Smooth muscle cell (in vitro differentiated cells): ENCODE measurements around the gene GABRG3. TPM values are rescaled to one million over a fixed set of nuclear protein-coding genes. Genes with fewer than 3 reads are reported as not detected.

Experiments
- DNase-seq: peaks from one replicate; lab custom pipeline; 2025; ENCODE audit not compliant: unreplicated experiment; lab: John Stamatoyannopoulos, UW
- H2AFZ ChIP-seq: fragments of 200-600 bp; sonication (generic); 2 replicates; pipeline ENCODE4 v1.6.0; 2016; ENCODE audit warnings: antibody characterized with exemption, low read depth, mild to moderate bottlenecking
- H3F3A ChIP-seq: fragments of 200-600 bp; sonication (generic); 2 replicates; pipeline ENCODE4 v1.6.0; 2017; ENCODE audit warnings: antibody characterized with exemption, low read depth
- H3K27ac ChIP-seq: fragments of 200-600 bp; sonication (generic); 2 replicates; pipeline ENCODE4 v1.5.1; 2016; ENCODE audit warnings: low read depth, mild to moderate bottlenecking
- H3K27me3 ChIP-seq: fragments of 200-600 bp; sonication (generic); 2 replicates; pipeline ENCODE4 v1.6.1; 2016; ENCODE audit warnings: low read depth, mild to moderate bottlenecking
- H3K36me3 ChIP-seq: fragments of 200-600 bp; sonication (generic); 2 replicates; pipeline ENCODE4 v1.5.1; 2016; ENCODE audit warnings: low read depth
- H3K4me1 ChIP-seq: fragments of 200-600 bp; sonication (generic); 2 replicates; pipeline ENCODE4 v1.5.1; 2016; ENCODE audit warnings: low read depth
- H3K4me2 ChIP-seq: fragments of 200-600 bp; sonication (generic); 2 replicates; pipeline ENCODE4 v1.6.0; 2016; ENCODE audit warnings: mild to moderate bottlenecking
- H3K4me3 ChIP-seq: fragments of 200-600 bp; sonication (generic); 2 replicates; pipeline ENCODE4 v1.5.1; 2016; ENCODE audit warnings: mild to moderate bottlenecking
- H3K79me2 ChIP-seq: fragments of 200-600 bp; sonication (generic); 2 replicates; pipeline ENCODE4 v1.6.0; 2016; ENCODE audit warnings: low read depth, mild to moderate bottlenecking
- H3K9ac ChIP-seq: fragments of 200-600 bp; sonication (generic); 2 replicates; pipeline ENCODE4 v1.6.0; 2016; ENCODE audit warnings: low read depth
- H3K9me3 ChIP-seq: fragments of 200-600 bp; sonication (generic); replicated peaks from 2 replicates; pipeline ENCODE4 v1.5.1; 2016; ENCODE audit warnings: low read depth
- H4K20me1 ChIP-seq: fragments of 200-600 bp; sonication (generic); 2 replicates; pipeline ENCODE4 v1.6.0; 2016; ENCODE audit warnings: low read depth
- WGBS: methylation state at CpG from one replicate; pipeline ENCODE4 v1.1.7; 2016; ENCODE audit warnings: low lambda C conversion rate; 5-methylcytosine and 5-hydroxymethylcytosine counted together
- polyA plus RNA-seq: library from polyadenylated mRNA; unstranded; fragments of >200 nt; fragmentation: Nextera tagmentation; extraction: Ambion mirVana; gene quantifications from 2 replicates; pipeline ENCODE4 v1.2.1, GENCODE V29; 2016
- total RNA-seq: library from RNA; depleted of rRNA; stranded (reverse); fragments of >200 nt; gene quantifications from 2 replicates; pipeline ENCODE4 v1.2.3, GENCODE V29; 2014
- TF ChIP-seq, protein P1 (sequence below): fragments of 200-600 bp; sonication (generic); IDR thresholded peaks from 2 replicates; pipeline ENCODE4 v1.5.1; 2017; ENCODE audit warnings: borderline replicate concordance, mild to moderate bottlenecking, antibody characterized with exemption; ENCODE audit not compliant: insufficient read depth, poor library complexity, severe bottlenecking

Gene GABRG3
- total and polyA plus RNA-seq, 2 experiments from 2014 or later: under 0.01 TPM; not detected in 1

DNA sequence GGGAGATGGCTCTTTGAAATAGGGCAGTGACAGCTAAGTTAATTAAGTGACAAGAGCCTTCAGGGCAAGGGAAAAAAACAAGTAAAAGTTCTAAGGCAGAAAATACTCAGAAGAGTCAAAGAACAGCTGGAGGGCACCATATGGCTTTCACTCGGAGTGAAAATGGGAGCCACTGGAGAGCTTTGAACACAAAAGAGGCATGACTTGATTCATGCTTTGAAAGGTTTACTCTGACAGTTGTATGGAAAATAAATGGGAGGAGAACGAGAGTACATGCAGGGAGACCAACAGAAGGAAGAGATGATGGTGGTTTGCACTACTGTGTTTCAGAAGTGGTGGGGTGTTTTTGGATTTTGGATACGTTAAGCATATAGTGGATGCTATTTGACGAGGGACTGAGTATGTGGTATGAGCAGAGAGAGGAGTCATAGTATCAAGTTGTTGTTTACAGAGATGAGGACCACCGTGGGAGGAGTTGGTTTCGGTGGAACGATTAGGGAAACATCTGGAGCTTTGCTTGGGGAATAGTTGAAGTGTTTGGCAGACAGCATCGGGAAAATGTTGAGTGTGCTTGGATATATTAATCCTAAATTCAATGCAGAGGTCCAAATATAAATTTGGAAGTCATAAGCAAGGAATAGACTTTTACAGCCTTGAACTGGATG lies 411.5 kb downstream of the GABRG3 start:
- no peaks in the 10 kb centered on the region for H3K9me3 ChIP-seq

DNA sequence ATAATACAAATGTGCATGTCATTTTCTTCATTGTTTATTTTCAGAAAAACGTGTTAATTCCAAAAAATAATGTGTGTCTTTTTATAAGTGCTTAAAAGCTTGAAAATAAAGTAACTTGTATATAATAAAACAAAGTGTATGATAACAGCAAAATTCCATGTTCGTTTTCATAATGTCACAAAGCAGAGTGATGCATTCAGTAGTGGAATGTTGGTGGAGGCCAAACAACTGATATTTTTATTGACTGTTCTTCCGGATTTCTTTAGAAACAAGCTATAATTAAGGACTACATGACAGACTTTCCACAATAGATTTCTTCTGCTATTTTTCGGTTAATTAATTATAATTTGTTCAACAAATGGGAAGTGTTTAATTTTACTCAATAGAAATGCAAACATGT lies 412.7 kb downstream of the GABRG3 start:
- DNase-seq: no peak
- Histone ChIP-seq H3K4me2 (no peak overlapping the region), H3K9me3 (no peaks in the 10 kb centered on the region), H3K4me3 (no peak overlapping the region), H3K4me1 (no peaks in the 10 kb centered on the region), H3K79me2 (no peaks in the 10 kb centered on the region), H3F3A (no peaks in the 10 kb centered on the region), H3K9ac (no peak overlapping the region), H3K27me3 (no peaks in the 10 kb centered on the region), H4K20me1 (no peaks in the 10 kb centered on the region), H3K27ac (no peak overlapping the region), H3K36me3 (no peaks in the 10 kb centered on the region), H2AFZ (no peak overlapping the region)
- 68% methylated on average over 4 of the region's 4 CpGs for WGBS
- TF ChIP-seq, protein P1, sequence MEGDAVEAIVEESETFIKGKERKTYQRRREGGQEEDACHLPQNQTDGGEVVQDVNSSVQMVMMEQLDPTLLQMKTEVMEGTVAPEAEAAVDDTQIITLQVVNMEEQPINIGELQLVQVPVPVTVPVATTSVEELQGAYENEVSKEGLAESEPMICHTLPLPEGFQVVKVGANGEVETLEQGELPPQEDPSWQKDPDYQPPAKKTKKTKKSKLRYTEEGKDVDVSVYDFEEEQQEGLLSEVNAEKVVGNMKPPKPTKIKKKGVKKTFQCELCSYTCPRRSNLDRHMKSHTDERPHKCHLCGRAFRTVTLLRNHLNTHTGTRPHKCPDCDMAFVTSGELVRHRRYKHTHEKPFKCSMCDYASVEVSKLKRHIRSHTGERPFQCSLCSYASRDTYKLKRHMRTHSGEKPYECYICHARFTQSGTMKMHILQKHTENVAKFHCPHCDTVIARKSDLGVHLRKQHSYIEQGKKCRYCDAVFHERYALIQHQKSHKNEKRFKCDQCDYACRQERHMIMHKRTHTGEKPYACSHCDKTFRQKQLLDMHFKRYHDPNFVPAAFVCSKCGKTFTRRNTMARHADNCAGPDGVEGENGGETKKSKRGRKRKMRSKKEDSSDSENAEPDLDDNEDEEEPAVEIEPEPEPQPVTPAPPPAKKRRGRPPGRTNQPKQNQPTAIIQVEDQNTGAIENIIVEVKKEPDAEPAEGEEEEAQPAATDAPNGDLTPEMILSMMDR: no peak

More for the DNA sequence above, 411.5 kb downstream of the GABRG3 start:
- H3K4me3 ChIP-seq: no peak overlapping the region
- H3F3A ChIP-seq: no peaks in the 10 kb centered on the region
- no peaks in the 10 kb centered on the region for H3K79me2 ChIP-seq
- H4K20me1 ChIP-seq: no peaks in the 10 kb centered on the region
- H3K4me2 ChIP-seq: no peak overlapping the region
- no peaks in the 10 kb centered on the region for H3K27me3 ChIP-seq
- H2AFZ ChIP-seq: no peak overlapping the region
- no peaks in the 10 kb centered on the region for H3K36me3 ChIP-seq
- WGBS: 76% methylated on average over 8 of the region's 8 CpGs
- H3K4me1 ChIP-seq: no peaks in the 10 kb centered on the region
- no peak overlapping the region for H3K9ac ChIP-seq
- no peak overlapping the region for H3K27ac ChIP-seq
- TF ChIP-seq, protein P1: no peak
- no peak for DNase-seq

DNA sequence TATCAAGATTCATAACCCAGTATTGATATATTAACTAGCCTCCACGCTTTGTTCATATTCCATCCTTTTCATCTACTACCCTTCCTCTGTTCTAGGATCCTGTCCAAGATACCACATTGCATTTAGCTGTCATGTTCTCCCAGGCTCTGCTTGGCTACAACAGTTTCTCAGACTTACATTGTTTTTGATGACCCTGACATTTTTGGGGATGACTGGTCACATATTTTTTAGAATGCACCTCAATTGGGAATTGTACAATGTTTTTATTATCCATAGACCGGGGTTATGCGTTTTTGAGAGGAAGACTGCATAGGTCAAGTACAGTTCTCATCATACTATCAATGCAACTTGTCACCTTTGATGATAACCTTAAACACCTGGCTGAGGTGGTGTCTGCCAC lies 421.2 kb downstream of the GABRG3 start:
- TF ChIP-seq, protein P1: no peak
- Histone ChIP-seq H3K27me3 (no peaks in the 10 kb centered on the region), H3K9me3 (no peaks in the 10 kb centered on the region), H3K4me1 (no peaks in the 10 kb centered on the region), H3K4me3 (no peak overlapping the region), H4K20me1 (no peaks in the 10 kb centered on the region), H2AFZ (no peak overlapping the region), H3K36me3 (no peaks in the 10 kb centered on the region), H3K79me2 (no peaks in the 10 kb centered on the region), H3F3A (no peaks in the 10 kb centered on the region), H3K9ac (no peak overlapping the region), H3K4me2 (no peak overlapping the region), H3K27ac (no peak overlapping the region)
- WGBS: 94% methylated on average over 3 of the region's 3 CpGs
- no peak for DNase-seq

DNA sequence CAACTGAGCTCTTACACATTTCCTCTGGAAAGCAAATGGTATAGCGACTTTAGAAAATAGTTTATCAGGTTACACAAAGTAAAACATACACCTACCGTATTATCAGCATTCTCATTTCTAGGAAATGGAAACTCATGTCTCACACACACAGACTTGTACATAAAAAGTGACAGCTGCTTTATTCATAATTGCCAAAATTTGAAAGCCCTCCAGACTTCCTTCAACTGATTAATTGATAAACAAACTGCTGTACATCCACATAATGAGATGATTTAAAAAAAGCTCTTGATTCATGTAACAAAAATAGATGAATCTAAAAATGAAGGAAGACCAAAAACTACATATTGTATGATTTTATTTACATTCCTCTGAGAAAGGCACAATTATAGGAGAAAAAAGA lies 425.5 kb downstream of the GABRG3 start:
- Histone ChIP-seq H3K9me3 (no peaks in the 10 kb centered on the region), H3K9ac (no peak overlapping the region), H2AFZ (no peak overlapping the region), H3K36me3 (no peaks in the 10 kb centered on the region), H3K27ac (no peak overlapping the region), H4K20me1 (no peaks in the 10 kb centered on the region), H3K27me3 (no peaks in the 10 kb centered on the region), H3K4me3 (no peak overlapping the region), H3K4me2 (no peak overlapping the region), H3K4me1 (no peaks in the 10 kb centered on the region), H3K79me2 (no peaks in the 10 kb centered on the region), H3F3A (no peaks in the 10 kb centered on the region)
- TF ChIP-seq, protein P1: no peak
- WGBS: 87% methylated on average over 2 of the region's 2 CpGs
- no peak for DNase-seq
